Cardiac muscle cell (in vitro differentiated cells and primary cell): Measurements from ENCODE around the gene SOS2. TPM values are rescaled to one million over a fixed set of nuclear protein-coding genes. Genes with fewer than 3 reads are reported as not detected.

Experiments
- DNase-seq, 2 donors: peaks; one replicate each; pipeline versions ENCODE4 v3.0.0 to v3.0.0-alpha.2; 2010 to 2017; ENCODE audit warnings: low read depth in 1 of 2, low spot score in 1 of 2
- H3K27ac ChIP-seq: fragments of 200-600 bp; sonication (generic); 2 replicates; pipeline ENCODE4 v1.5.1; 2016
- H3K27me3 ChIP-seq: fragments of 200-600 bp; sonication (generic); 2 replicates; pipeline ENCODE4 v1.6.0; 2016; ENCODE audit warnings: control low read depth
- H3K36me3 ChIP-seq: fragments of 200-600 bp; sonication (generic); 2 replicates; pipeline ENCODE4 v1.5.1; 2016; ENCODE audit warnings: control low read depth
- H3K4me1 ChIP-seq: fragments of 200-600 bp; sonication (generic); 2 replicates; pipeline ENCODE4 v1.8.1; 2017; ENCODE audit warnings: low read depth, mild to moderate bottlenecking, mixed run types
- H3K4me3 ChIP-seq: fragments of 200-600 bp; sonication (generic); 2 replicates; pipeline ENCODE4 v1.5.1; 2016; ENCODE audit warnings: mild to moderate bottlenecking
- H3K9me3 ChIP-seq: fragments of 200-600 bp; sonication (generic); 2 replicates; pipeline ENCODE4 v1.5.1; 2017; ENCODE audit warnings: low read depth, mild to moderate bottlenecking, control low read depth
- polyA plus RNA-seq: library from polyadenylated mRNA; unstranded; fragments of >200 nt; fragmentation: Nextera tagmentation; extraction: Ambion mirVana; gene quantifications from 2 replicates; pipeline ENCODE4 v1.2.1, GENCODE V29; 2016
- total RNA-seq: library from RNA; depleted of rRNA; stranded (reverse); fragments of >200 nt; gene quantifications from 2 replicates; pipeline ENCODE4 v1.2.3, GENCODE V29; 2016
- TF ChIP-seq, protein P1 (sequence below): IDR thresholded peaks from 2 replicates; pipeline ENCODE4 v1.5.1; 2012; ENCODE audit warnings: low read depth, mild to moderate bottlenecking, low read length

SOS2 gene
- total and polyA plus RNA-seq, 2 experiments from 2014 or later, result 14.3 to 15.4 TPM

DNA sequence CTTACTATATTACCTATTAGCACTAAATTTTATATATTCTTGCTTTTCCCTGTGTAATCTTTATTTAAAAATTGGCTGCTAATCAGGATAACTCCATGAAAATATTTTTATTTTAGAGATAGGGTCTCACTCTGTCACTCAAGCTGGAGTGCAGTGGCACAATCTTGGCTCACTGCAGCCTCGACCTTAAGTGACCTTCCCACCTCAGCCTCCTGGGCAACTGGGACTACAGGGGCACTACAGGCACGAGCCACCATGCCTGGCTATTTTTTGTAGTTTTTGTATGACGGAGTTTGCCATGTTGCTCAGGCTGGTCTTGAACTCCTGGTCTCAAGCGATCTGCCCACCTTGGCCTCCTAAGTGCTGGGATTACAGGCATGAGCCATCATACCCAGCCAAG is 82.6 kb downstream of the SOS2 start:
- Histone ChIP-seq H3K4me3 (no peak overlapping the region), H3K27me3 (no peaks in the 10 kb centered on the region), H3K27ac (no peak overlapping the region), H3K36me3 (peaks cover 29% of the 10 kb centered on the region), H3K9me3 (no peaks in the 10 kb centered on the region), H3K4me1 (no peaks in the 10 kb centered on the region)
- no peak for DNase-seq
- TF ChIP-seq, protein P1, sequence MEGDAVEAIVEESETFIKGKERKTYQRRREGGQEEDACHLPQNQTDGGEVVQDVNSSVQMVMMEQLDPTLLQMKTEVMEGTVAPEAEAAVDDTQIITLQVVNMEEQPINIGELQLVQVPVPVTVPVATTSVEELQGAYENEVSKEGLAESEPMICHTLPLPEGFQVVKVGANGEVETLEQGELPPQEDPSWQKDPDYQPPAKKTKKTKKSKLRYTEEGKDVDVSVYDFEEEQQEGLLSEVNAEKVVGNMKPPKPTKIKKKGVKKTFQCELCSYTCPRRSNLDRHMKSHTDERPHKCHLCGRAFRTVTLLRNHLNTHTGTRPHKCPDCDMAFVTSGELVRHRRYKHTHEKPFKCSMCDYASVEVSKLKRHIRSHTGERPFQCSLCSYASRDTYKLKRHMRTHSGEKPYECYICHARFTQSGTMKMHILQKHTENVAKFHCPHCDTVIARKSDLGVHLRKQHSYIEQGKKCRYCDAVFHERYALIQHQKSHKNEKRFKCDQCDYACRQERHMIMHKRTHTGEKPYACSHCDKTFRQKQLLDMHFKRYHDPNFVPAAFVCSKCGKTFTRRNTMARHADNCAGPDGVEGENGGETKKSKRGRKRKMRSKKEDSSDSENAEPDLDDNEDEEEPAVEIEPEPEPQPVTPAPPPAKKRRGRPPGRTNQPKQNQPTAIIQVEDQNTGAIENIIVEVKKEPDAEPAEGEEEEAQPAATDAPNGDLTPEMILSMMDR, result no peak

DNA sequence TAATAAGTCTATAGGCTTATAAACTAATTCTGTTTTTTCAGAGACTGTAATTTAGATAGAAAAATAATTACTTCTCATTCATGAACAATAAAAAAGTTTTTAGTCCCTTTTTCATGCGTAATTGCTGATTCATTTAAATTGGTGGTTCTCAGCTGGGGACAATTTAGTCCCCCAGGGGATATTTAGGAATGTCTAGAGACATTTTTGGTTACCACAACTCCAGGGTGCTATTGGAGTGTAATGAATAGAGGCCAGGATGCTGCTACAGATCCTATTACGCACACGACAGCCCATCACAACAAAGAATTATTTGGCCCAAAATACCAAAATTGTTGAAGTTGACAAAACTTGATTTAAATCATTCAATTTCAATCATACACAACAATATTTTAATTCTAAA is 92.2 kb downstream of the SOS2 start:
- peak in 1 of 2 donors; percentile 19 for DNase-seq
- Histone ChIP-seq H3K9me3 (no peaks in the 10 kb centered on the region), H3K36me3 (peaks cover 2% of the 10 kb centered on the region), H3K4me1 (no peaks in the 10 kb centered on the region), H3K27ac (no peak overlapping the region), H3K27me3 (no peaks in the 10 kb centered on the region), H3K4me3 (no peak overlapping the region)
- TF ChIP-seq, protein P1, result no peak

DNA sequence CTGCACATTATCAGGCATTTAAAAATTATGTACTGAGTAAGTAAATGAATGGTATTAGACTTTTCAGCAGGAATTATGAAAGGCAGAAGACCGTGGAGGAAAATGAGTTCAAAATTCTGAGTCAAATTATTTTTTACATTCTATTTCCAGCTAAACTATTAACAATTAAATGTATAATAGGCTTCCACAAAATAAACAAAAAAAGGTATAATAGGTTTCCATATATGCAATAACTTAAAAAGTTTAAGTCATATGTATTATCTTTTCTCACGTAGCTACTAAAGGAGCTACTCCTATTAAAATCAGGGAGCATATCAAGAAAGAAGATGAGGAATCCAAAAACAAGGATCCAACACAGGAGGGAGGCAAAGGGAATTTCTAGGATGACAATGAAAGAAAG is 103.6 kb downstream of the SOS2 start:
- Histone ChIP-seq H3K4me3 (no peak overlapping the region), H3K9me3 (no peaks in the 10 kb centered on the region), H3K36me3 (peaks cover 39% of the 10 kb centered on the region), H3K27me3 (no peaks in the 10 kb centered on the region), H3K27ac (no peak overlapping the region), H3K4me1 (no peaks in the 10 kb centered on the region)
- TF ChIP-seq, protein P1, result no peak
- DNase-seq, result no peak

DNA sequence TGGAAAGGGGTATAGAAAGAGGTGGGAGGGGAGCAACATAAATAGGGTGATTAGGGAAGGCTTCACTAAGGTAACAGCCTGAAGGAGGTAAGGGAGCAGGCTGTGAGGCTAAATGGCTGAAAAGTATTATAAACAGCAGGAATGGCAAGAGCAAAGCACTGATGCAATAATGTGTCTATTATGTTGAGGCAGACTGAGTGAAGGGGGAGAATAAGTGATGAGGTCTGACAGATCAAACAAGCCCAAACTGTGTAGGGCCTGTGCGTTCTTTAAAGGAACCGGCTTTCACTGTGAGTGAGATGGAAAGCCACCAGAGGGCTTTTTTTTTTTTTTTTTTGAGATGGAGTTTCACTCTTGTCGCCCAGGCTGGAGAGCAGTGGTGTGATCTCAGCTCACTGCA is 108.3 kb downstream of the SOS2 start:
- Histone ChIP-seq H3K9me3 (no peaks in the 10 kb centered on the region), H3K36me3 (peaks cover 18% of the 10 kb centered on the region), H3K4me1 (no peaks in the 10 kb centered on the region), H3K4me3 (no peak overlapping the region), H3K27me3 (no peaks in the 10 kb centered on the region), H3K27ac (no peak overlapping the region)
- no peak for DNase-seq
- TF ChIP-seq, protein P1, result no peak

DNA sequence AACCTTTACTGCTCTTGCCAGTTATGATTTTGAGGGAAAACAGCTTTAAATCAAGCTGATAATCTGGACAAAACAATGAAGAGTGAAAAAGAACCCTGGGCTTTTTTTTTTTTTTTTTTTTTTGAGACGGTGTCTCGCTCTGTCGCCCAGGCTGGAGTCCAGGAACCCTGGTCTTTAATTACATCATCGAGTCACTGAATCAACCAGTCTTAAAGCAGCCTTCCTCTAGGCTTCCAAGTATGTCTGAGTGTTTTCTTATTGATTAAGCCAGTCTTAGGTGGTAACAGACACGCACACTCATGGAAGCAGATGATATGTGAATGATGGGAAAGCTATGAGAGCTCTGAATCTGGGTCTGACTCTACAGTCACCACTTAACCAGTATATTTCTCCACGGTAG is 109.1 kb downstream of the SOS2 start:
- H3K27ac ChIP-seq, result no peak overlapping the region
- H3K4me1 ChIP-seq, result no peaks in the 10 kb centered on the region
- H3K9me3 ChIP-seq, result no peaks in the 10 kb centered on the region
- H3K27me3 ChIP-seq, result no peaks in the 10 kb centered on the region
- TF ChIP-seq, protein P1, result no peak
- no peak for DNase-seq
- peaks cover 24% of the 10 kb centered on the region for H3K36me3 ChIP-seq
- no peak overlapping the region for H3K4me3 ChIP-seq

DNA sequence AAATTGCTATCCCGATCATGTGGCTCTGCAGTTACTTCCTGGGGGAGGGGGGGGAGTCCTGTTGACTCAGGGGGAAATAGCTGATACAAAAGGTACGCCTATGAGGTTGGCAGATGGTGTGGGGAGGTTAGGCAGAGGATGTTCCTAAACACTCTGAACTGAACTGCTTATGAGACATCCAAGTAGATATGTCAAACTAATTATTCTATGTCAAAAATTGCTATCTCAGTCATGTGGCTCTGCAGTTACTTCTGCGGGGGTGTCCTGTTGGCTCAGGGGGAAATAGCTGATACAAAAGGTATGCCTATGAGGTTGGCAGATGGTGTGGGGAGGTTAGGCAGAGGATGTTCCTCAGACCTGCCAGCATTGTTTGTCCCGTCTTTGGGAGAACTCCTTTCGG is 109.9 kb downstream of the SOS2 start:
- Histone ChIP-seq H3K36me3 (peaks cover 24% of the 10 kb centered on the region), H3K4me1 (peaks cover 4% of the 10 kb centered on the region), H3K27ac (no peak overlapping the region), H3K4me3 (no peak overlapping the region), H3K9me3 (no peaks in the 10 kb centered on the region), H3K27me3 (no peaks in the 10 kb centered on the region)
- no peak for DNase-seq
- TF ChIP-seq, protein P1, result no peak
